ENCODE data around the gene TTI1.

TTI1 gene

DNA sequence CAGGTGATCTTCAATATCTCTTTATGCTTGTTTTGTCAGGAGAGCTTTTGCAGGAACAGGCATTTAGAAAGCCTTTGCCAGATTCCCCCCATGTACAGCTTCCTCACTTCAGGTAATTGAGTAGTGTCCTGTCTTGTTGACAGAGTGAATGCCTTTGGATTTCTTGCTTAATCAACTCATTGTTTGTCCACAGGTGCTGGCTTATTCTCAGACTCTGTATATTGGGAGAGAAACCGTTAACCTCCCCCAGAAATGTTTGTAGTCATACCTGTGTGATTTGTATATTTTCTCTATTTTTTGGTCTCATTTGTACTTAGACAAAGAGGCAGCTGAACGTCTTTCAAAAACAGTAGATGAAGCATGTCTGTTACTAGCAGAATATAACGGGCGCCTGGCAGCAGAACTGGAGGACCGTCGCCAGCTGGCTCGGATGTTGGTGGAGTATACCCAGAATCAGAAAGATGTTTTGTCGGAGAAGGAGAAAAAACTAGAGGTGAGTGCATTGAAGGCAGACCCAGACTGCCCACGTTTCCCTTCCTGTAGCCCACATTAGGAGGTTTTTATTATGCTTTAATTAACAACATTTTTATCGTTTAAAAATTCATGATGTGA is 32.6 kb upstream of the TTI1 start:
- Histone ChIP-seq H3K4me3 (ENCODE audit: low read length) (no peak overlapping the region), H3K36me3 (ENCODE audit: control insufficient read depth, insufficient read depth, low read length) (peaks cover 17% of the 10 kb centered on the region), H2BK5ac (ENCODE audit: low read length) (no peak overlapping the region), H3K9ac (ENCODE audit: low read length) (no peak overlapping the region), H2AK5ac (ENCODE audit: low read length) (no peak overlapping the region), H3K4me2 (ENCODE audit: low read length) (no peak overlapping the region), H3K79me1 (ENCODE audit: low read length) (no peaks in the 10 kb centered on the region), H2BK120ac (ENCODE audit: low read depth, low read length) (no peak overlapping the region), H3K27ac (ENCODE audit: low read depth, low read length) (no peak overlapping the region), H2BK15ac (replicated peaks; ENCODE audit: low read depth) (no peak overlapping the region), H3K18ac (ENCODE audit: low read length) (no peak overlapping the region), H4K5ac (ENCODE audit: low read length) (no peak overlapping the region), H3K4me1 (ENCODE audit: control insufficient read depth, low read depth, low read length) (no peaks in the 10 kb centered on the region), H3K27me3 (ENCODE audit: insufficient read depth, low read length, poor library complexity) (no peaks in the 10 kb centered on the region), H3K56ac (ENCODE audit: low read length) (no peak overlapping the region), H4K8ac (ENCODE audit: low read depth, low read length) (no peak overlapping the region), H3K4ac (ENCODE audit: low read depth, low read length) (no peak overlapping the region), H3K23ac (ENCODE audit: low read length) (no peak overlapping the region), H3K79me2 (ENCODE audit: control insufficient read depth, insufficient read depth, low read length) (no peaks in the 10 kb centered on the region)
- DNase-seq, result no peak
- no CpG with 5 or more reads among the region's 10 CpGs for WGBS (ENCODE audit: extremely low coverage, insufficient coverage, low lambda C conversion rate)

DNA sequence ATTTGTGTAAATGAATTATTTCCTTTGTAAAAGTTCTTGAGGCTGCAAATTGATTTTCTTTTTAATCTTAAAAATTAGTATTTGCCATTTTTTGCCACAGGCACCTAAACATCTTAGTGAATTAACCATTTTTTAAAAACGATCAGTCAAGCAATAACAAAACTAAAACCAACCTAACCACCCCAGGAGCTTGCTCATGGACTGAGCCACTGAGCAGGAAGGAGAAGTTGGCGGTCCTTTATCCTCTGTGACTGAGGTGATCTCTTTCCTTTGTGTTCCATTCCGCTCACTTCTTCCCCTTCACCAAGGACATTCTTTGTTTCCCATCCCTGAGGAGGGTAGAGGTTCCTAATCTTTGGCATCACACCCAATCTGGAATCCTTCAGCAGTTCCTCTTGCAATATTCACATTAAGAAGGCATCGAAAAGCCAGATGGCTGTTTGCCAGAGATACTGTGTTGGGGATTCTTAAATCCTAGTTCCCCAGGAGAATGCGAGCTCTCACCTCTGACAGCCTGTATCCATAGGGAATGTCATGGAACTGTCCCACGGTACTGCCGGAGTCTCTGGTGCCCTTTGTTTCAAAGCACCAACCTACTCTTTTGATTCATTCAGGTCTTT is 30.8 kb upstream of the TTI1 start:
- no peak overlapping the region for H4K8ac ChIP-seq (ENCODE audit: low read depth, low read length)
- no CpG with 5 or more reads among the region's 7 CpGs for WGBS (ENCODE audit: extremely low coverage, insufficient coverage, low lambda C conversion rate)
- H2BK120ac ChIP-seq (ENCODE audit: low read depth, low read length), result no peak overlapping the region
- H3K27ac ChIP-seq (ENCODE audit: low read depth, low read length), result no peak overlapping the region
- no peak overlapping the region for H2AK5ac ChIP-seq (ENCODE audit: low read length)
- no peak overlapping the region for H2BK5ac ChIP-seq (ENCODE audit: low read length)
- H3K4me3 ChIP-seq (ENCODE audit: low read length), result no peak overlapping the region
- no peaks in the 10 kb centered on the region for H3K4me1 ChIP-seq (ENCODE audit: control insufficient read depth, low read depth, low read length)
- H3K79me1 ChIP-seq (ENCODE audit: low read length), result peaks cover 6% of the 10 kb centered on the region
- H3K27me3 ChIP-seq (ENCODE audit: insufficient read depth, low read length, poor library complexity), result no peaks in the 10 kb centered on the region
- no peak overlapping the region for H3K4me2 ChIP-seq (ENCODE audit: low read length)
- peaks cover 18% of the 10 kb centered on the region for H3K36me3 ChIP-seq (ENCODE audit: control insufficient read depth, insufficient read depth, low read length)
- no peak overlapping the region for H4K5ac ChIP-seq (ENCODE audit: low read length)
- H3K79me2 ChIP-seq (ENCODE audit: control insufficient read depth, insufficient read depth, low read length), result no peaks in the 10 kb centered on the region
- H3K56ac ChIP-seq (ENCODE audit: low read length), result no peak overlapping the region
- no peak for DNase-seq
- H3K4ac ChIP-seq (ENCODE audit: low read depth, low read length), result no peak overlapping the region
- H2BK15ac ChIP-seq (replicated peaks; ENCODE audit: low read depth), result no peak overlapping the region
- no peak overlapping the region for H3K23ac ChIP-seq (ENCODE audit: low read length)
- no peak overlapping the region for H3K18ac ChIP-seq (ENCODE audit: low read length)
- no peak overlapping the region for H3K9ac ChIP-seq (ENCODE audit: low read length)

DNA sequence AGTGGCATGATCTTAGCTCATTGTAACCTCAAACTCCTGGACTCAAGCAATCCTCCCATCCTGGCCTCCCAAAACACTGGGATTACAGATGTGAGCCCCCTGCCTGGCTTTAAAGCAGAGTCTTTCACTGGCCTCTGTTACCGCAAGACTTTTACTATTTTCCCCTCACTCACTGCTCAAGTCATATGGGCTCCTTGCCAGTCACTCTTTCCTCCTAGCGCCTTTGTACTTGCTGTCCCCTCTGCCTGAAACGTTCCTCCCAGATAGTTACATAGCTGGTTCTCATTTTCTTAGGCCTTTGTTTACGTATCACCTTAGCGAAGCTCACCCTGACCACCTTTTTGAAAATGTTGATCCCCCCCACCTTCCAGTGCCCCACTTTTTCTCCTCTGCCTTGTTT is 29.6 kb upstream of the TTI1 start:
- no peak overlapping the region for H3K4ac ChIP-seq (ENCODE audit: low read depth, low read length)
- H3K27me3 ChIP-seq (ENCODE audit: insufficient read depth, low read length, poor library complexity), result no peaks in the 10 kb centered on the region
- DNase-seq, result no peak
- peaks cover 14% of the 10 kb centered on the region for H3K36me3 ChIP-seq (ENCODE audit: control insufficient read depth, insufficient read depth, low read length)
- H2BK5ac ChIP-seq (ENCODE audit: low read length), result no peak overlapping the region
- no peak overlapping the region for H3K4me2 ChIP-seq (ENCODE audit: low read length)
- H3K9ac ChIP-seq (ENCODE audit: low read length), result no peak overlapping the region
- H3K27ac ChIP-seq (ENCODE audit: low read depth, low read length), result no peak overlapping the region
- no peak overlapping the region for H3K4me3 ChIP-seq (ENCODE audit: low read length)
- no CpG with 5 or more reads among the region's 5 CpGs for WGBS (ENCODE audit: extremely low coverage, insufficient coverage, low lambda C conversion rate)
- H4K8ac ChIP-seq (ENCODE audit: low read depth, low read length), result no peak overlapping the region
- no peak overlapping the region for H2AK5ac ChIP-seq (ENCODE audit: low read length)
- H3K23ac ChIP-seq (ENCODE audit: low read length), result no peak overlapping the region
- H4K5ac ChIP-seq (ENCODE audit: low read length), result no peak overlapping the region
- H3K56ac ChIP-seq (ENCODE audit: low read length), result no peak overlapping the region
- no peak overlapping the region for H2BK120ac ChIP-seq (ENCODE audit: low read depth, low read length)
- H2BK15ac ChIP-seq (replicated peaks; ENCODE audit: low read depth), result no peak overlapping the region
- H3K79me2 ChIP-seq (ENCODE audit: control insufficient read depth, insufficient read depth, low read length), result no peaks in the 10 kb centered on the region
- no peaks in the 10 kb centered on the region for H3K4me1 ChIP-seq (ENCODE audit: control insufficient read depth, low read depth, low read length)
- peaks cover 6% of the 10 kb centered on the region for H3K79me1 ChIP-seq (ENCODE audit: low read length)
- H3K18ac ChIP-seq (ENCODE audit: low read length), result no peak overlapping the region

DNA sequence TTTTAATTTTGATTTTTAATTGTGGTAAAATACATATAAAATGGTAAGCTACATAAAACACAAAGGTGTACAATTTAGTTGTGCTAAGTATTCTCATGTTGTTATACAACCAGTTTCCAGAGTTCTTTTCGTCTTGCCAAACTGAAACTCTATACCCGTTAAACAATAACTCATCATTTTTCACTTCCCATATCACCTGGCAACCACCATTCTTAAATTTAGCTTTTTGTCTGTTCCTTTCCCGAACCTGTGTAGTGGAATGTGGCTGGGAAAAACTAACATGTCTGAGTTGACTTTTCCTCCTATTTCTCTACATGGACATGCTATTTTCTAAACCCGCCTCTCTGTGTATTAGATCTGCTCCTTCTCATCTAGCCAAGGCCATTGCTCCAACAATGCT is 27.9 kb upstream of the TTI1 start:
- Histone ChIP-seq H2BK120ac (ENCODE audit: low read depth, low read length) (no peak overlapping the region), H3K56ac (ENCODE audit: low read length) (no peak overlapping the region), H2BK5ac (ENCODE audit: low read length) (no peak overlapping the region), H3K4me3 (ENCODE audit: low read length) (no peak overlapping the region), H3K23ac (ENCODE audit: low read length) (no peak overlapping the region), H2BK15ac (replicated peaks; ENCODE audit: low read depth) (no peak overlapping the region), H3K4me2 (ENCODE audit: low read length) (no peak overlapping the region), H3K27ac (ENCODE audit: low read depth, low read length) (no peak overlapping the region), H4K5ac (ENCODE audit: low read length) (no peak overlapping the region), H3K79me2 (ENCODE audit: control insufficient read depth, insufficient read depth, low read length) (no peaks in the 10 kb centered on the region), H3K18ac (ENCODE audit: low read length) (no peak overlapping the region), H3K4me1 (ENCODE audit: control insufficient read depth, low read depth, low read length) (no peaks in the 10 kb centered on the region), H3K4ac (ENCODE audit: low read depth, low read length) (no peak overlapping the region), H3K27me3 (ENCODE audit: insufficient read depth, low read length, poor library complexity) (no peaks in the 10 kb centered on the region), H3K9ac (ENCODE audit: low read length) (no peak overlapping the region), H3K79me1 (ENCODE audit: low read length) (peaks cover 6% of the 10 kb centered on the region), H3K36me3 (ENCODE audit: control insufficient read depth, insufficient read depth, low read length) (peaks cover 8% of the 10 kb centered on the region), H4K8ac (ENCODE audit: low read depth, low read length) (no peak overlapping the region), H2AK5ac (ENCODE audit: low read length) (no peak overlapping the region)
- WGBS (ENCODE audit: extremely low coverage, insufficient coverage, low lambda C conversion rate), result 100% methylated on average over 2 of the region's 4 CpGs
- no peak for DNase-seq

DNA sequence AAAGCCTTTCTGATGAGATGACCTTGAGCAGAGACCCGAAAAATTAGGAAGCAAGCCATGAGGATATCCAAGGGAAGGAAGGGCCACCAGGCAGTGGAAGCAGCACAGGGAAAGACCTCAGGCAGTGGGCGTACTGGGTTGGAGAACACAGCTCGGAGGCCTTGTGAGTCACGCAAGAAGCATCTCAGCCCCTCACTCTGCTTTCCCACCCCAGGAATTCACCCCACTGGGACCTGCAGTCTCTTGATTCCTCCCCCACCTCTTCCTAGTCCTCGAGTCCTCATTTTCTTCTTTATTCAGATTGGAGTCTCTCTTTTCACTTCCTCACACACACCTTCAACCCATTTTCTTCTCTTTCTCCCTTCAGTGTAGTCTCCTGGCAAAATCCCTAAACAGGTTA is 27.3 kb upstream of the TTI1 start:
- no CpG with 5 or more reads among the region's 5 CpGs for WGBS (ENCODE audit: extremely low coverage, insufficient coverage, low lambda C conversion rate)
- Histone ChIP-seq H3K4me2 (ENCODE audit: low read length) (no peak overlapping the region), H2BK15ac (replicated peaks; ENCODE audit: low read depth) (no peak overlapping the region), H3K27me3 (ENCODE audit: insufficient read depth, low read length, poor library complexity) (no peaks in the 10 kb centered on the region), H4K8ac (ENCODE audit: low read depth, low read length) (no peak overlapping the region), H3K27ac (ENCODE audit: low read depth, low read length) (peak overlapping the region; percentile 15), H3K18ac (ENCODE audit: low read length) (no peak overlapping the region), H2BK120ac (ENCODE audit: low read depth, low read length) (no peak overlapping the region), H3K4me1 (ENCODE audit: control insufficient read depth, low read depth, low read length) (no peaks in the 10 kb centered on the region), H3K79me1 (ENCODE audit: low read length) (peaks cover 6% of the 10 kb centered on the region), H3K79me2 (ENCODE audit: control insufficient read depth, insufficient read depth, low read length) (peaks cover 1% of the 10 kb centered on the region), H2BK5ac (ENCODE audit: low read length) (no peak overlapping the region), H3K4me3 (ENCODE audit: low read length) (no peak overlapping the region), H3K36me3 (ENCODE audit: control insufficient read depth, insufficient read depth, low read length) (peaks cover 8% of the 10 kb centered on the region), H3K23ac (ENCODE audit: low read length) (no peak overlapping the region), H3K4ac (ENCODE audit: low read depth, low read length) (no peak overlapping the region), H3K56ac (ENCODE audit: low read length) (no peak overlapping the region), H2AK5ac (ENCODE audit: low read length) (no peak overlapping the region), H3K9ac (ENCODE audit: low read length) (no peak overlapping the region), H4K5ac (ENCODE audit: low read length) (no peak overlapping the region)
- DNase-seq, result peak; percentile 93

DNA sequence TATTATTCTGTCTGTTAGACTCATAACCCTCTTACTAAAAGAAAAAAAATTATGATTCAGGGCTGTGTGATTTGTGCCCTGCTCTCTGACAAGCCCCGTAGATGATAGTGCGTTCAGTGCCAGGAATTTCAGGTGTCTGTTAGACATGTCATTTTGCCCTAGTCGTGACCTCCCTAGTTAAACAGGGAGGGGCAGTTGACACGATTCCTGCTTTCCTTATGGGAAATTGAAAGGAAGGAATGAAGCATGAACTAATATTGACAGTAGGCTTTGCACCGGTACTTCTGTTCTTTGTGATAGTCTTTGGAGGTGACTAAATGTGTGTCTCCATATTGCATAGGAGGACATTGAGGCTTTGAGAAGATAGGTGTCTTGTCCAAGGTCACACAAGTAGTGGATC is 26.6 kb upstream of the TTI1 start:
- Histone ChIP-seq H3K79me1 (ENCODE audit: low read length) (peaks cover 7% of the 10 kb centered on the region), H3K27me3 (ENCODE audit: insufficient read depth, low read length, poor library complexity) (no peaks in the 10 kb centered on the region), H3K23ac (ENCODE audit: low read length) (no peak overlapping the region), H3K4ac (ENCODE audit: low read depth, low read length) (no peak overlapping the region), H3K36me3 (ENCODE audit: control insufficient read depth, insufficient read depth, low read length) (peaks cover 8% of the 10 kb centered on the region), H3K27ac (ENCODE audit: low read depth, low read length) (no peak overlapping the region), H2BK120ac (ENCODE audit: low read depth, low read length) (no peak overlapping the region), H2AK5ac (ENCODE audit: low read length) (no peak overlapping the region), H3K4me3 (ENCODE audit: low read length) (no peak overlapping the region), H4K8ac (ENCODE audit: low read depth, low read length) (peak overlapping the region; percentile 65), H3K4me2 (ENCODE audit: low read length) (no peak overlapping the region), H2BK15ac (replicated peaks; ENCODE audit: low read depth) (no peak overlapping the region), H3K18ac (ENCODE audit: low read length) (no peak overlapping the region), H2BK5ac (ENCODE audit: low read length) (no peak overlapping the region), H4K5ac (ENCODE audit: low read length) (no peak overlapping the region), H3K79me2 (ENCODE audit: control insufficient read depth, insufficient read depth, low read length) (peaks cover 4% of the 10 kb centered on the region), H3K9ac (ENCODE audit: low read length) (no peak overlapping the region), H3K56ac (ENCODE audit: low read length) (no peak overlapping the region), H3K4me1 (ENCODE audit: control insufficient read depth, low read depth, low read length) (no peaks in the 10 kb centered on the region)
- no CpG with 5 or more reads among the region's 5 CpGs for WGBS (ENCODE audit: extremely low coverage, insufficient coverage, low lambda C conversion rate)
- DNase-seq, result no peak
